Kidney glomerular epithelial cell (primary cell): Measurements from ENCODE around the gene LTV1.

Experiments
- DNase-seq: peaks from one replicate; lab custom pipeline; 2025; lab: John Stamatoyannopoulos, UW

The LTV1 gene

DNA sequence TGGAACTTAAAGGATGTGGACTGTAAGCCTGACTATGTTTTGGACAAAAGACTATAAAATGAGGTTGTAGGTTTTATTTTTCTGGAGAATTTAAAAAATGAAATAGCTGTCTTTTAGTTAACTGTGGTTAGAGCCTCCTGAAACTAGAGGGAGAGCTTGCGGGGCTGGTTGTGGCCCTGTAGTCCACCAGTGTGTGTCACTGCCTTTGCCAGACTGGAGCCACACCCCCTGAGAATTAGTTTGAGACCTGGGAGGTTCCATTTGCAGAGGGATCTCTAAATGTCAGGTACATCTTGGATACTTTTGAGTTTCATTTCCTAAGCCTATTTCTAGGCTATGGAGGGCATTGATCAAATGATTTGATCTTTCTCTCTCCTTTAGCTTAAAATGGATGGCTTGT lies 42.0 kb downstream of the LTV1 start:
- DNase-seq: no peak

DNA sequence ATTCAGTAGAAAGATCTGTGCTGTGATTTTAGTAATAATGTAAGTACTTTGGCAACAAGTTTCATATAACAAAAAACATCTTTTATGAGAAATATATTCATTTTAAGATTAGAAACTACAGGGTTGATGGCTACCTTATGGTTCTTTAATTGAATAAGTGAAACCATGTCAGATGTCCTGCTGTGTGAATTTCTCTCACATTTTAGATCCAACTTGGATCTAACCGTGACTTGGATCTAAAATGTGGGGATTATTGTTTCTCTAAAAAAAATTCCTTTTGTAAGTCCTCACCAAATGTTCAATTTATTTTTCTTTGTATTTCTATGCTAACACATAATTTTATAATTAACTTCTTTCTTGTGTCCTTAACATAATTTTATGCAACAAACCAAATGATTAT lies 51.5 kb downstream of the LTV1 start:
- DNase-seq: no peak

DNA sequence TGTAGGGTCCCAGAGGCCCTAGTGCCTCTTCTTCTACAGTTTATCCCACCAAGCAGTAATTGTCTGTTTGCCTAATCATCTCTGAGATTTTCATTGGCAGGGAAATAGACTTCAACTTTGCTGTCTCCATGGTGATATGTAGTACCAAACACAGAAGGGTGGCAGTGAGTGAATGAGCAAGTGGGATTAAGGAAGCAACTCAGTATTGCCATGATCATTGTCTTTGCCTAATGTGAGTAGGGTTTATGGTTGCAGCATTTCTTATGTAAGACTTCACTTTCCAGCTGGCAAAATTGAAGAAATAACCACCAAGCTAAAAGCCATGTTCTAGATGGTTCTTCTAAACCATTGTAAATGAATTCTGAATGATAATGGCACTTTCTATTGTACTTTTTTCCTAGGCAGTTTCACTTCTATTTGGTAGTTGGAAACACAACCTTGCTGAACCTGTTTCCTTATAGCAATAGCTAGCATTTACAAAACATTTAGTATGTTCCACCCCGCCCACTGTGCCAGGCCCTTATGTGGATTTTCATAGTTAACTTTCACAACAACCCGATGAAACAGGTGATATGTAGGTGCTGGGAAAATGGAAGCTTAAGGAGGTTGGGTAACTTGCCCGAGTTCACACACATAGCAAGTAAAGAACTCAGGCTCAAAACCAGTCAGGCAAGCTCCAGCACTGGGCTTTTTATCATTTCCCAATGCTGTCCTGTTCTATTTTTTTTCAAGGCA lies 53.2 kb downstream of the LTV1 start:
- DNase-seq: no peak

DNA sequence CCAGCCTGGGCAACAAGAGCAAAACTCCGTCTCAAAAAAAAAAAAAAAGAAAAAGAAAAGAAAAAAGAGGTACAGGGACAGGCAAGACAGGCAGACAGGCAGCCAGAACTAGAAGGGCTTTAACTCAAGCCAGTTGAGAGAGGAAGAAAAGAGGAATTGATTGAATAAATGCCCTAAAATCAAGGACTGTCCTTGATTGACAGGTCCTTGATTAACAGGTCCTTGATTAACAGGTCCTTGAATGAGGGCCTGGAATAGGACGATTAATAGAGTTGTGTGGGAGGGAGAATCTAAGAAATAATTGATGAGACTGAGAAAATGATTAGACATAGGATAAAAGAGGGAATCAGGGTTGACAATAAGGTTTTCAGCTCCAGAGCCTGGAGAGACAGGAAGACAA lies 57.2 kb downstream of the LTV1 start:
- DNase-seq: no peak

DNA sequence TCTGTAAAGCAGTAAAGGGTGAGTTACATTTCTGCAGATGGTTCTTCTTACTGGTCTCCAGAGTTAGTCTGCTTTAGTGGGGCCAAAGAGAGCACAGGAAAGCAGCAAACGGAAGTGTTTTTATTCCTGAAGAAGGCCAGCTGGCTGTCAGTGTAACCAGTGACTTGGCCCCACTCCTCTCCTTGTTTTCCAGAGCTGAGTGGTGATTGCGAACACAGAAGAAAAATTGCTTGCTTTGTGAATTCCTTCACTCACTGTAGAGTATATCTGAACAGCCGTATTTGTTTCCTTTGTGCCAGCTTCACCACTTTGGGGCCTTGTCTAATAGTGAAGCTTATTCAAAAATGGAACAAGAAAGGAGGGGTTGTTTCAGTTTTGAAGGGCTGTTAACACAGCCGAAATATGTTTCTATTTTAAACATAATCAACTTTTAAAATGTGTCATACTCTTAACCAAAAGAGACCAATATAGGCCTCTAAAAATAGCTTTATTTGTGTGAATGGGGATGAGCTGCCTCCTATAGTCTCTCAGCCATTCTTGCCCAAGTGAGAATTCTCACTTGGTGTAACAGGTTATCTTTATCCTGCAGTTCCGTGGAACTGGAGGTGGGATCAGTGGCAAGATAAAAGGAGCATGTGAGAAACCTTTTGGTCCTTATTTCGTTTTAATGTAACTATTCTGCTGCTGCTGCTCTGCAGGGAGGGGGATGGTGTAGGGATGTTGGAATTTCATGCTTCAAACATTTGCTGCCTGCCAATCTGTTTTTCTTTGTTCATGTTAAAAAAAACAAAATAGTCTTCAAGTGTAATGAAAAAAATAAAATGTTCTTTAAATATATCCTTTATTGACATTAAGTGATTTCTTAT lies 59.0 kb downstream of the LTV1 start:
- DNase-seq: no peak

DNA sequence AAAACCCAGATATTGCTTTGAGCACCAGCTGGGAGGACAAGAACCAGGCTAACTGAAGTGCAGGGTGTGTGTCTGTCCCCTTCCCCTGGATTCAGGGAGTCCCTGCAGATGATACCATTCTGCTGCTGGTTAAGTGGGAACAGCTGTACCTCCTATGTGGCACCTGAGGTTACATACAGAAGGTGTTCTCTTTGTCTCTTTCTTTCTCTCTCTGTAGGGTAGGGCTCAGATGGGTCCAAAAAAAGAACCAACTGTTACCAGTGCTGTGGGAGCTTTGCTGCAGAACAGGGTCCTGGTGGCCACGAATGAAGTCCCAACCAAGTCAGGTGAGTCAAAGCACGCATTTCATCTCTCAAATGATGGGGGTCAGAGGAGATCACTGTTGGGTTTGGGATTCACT lies 59.7 kb downstream of the LTV1 start:
- no peak for DNase-seq

DNA sequence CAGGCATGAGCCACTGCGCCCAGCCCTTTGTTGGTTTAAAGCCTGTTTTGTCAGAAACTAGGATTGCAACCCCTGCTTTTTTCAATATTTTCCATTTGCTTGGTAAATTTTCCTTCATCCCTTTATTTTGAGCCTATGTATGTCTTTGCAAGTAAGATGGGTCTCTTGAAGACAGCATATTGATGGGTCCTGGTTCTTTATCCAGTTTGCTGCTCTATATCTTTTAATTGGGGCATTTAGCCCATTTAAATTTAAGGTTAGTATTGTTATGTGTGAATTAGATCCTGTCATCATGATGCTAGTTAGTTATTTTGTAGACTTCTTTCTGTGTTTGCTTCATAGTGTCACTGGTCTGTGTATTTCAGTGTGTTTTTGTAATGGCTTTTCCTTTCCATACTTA lies 67.9 kb downstream of the LTV1 start:
- DNase-seq: no peak

DNA sequence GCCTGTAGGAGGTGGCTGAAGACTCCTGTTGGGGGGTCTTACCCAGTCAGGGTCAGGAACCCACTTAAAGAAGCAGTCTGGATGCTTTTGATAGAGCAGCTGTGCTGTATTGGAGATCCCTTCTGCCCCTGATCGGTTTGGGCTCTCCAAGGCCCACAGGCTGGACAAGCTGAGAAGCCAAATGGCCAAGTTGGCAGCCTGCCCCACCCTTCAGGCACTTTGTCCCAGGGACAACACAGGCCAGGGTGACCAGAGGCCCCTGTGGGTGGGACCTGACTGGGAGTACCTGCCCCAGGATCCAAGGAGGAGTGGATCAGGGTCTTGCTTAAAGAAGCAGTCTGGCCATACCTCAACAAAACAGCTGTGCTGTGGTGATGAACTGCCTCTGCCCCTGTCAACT lies 69.5 kb downstream of the LTV1 start:
- no peak for DNase-seq
